HG02981 (cell line): ENCODE results near the gene CYP19A1.
"Not testable (repeated sequence)": the region's sequence is repeated elsewhere in the genome, so short reads cannot be mapped to it uniquely, and the experiment has no call there.

ENCODE experiments used
- ATAC-seq: cut with Tn5 transposase; IDR thresholded peaks from one replicate; pipeline ENCODE4 v1.9.1; 2021; ENCODE audit warnings: mild to moderate bottlenecking, moderate library complexity; ENCODE audit not compliant: unreplicated experiment

Gene CYP19A1

GRCh38 chr15:51302480-51302879 lies 35.9 kb downstream of the CYP19A1 start:
- ATAC-seq = no peak

GRCh38 chr15:51299187-51300015 lies 39.0 kb downstream of the CYP19A1 start:
- no peak for ATAC-seq

- ATAC-seq = no peak
Measured at GRCh38 chr15:51298620-51299019, 39.8 kb downstream of the CYP19A1 start.

GRCh38 chr15:51290720-51291119 lies 47.7 kb downstream of the CYP19A1 start:
- ATAC-seq = no peak

GRCh38 chr15:51289290-51289689 lies 49.1 kb downstream of the CYP19A1 start:
- ATAC-seq = no peak

GRCh38 chr15:51288143-51289065 lies 50.0 kb downstream of the CYP19A1 start:
- ATAC-seq = no peak

- no peak for ATAC-seq
Measured at GRCh38 chr15:51286816-51287215, 51.6 kb downstream of the CYP19A1 start.

- ATAC-seq = no peak
Measured at GRCh38 chr15:51285399-51285798, 53.0 kb downstream of the CYP19A1 start.

GRCh38 chr15:51284871-51285270 lies 53.5 kb downstream of the CYP19A1 start:
- ATAC-seq = no peak

GRCh38 chr15:51283026-51283425 lies 55.4 kb downstream of the CYP19A1 start:
- no peak for ATAC-seq

- ATAC-seq = not testable (repeated sequence)
Measured at GRCh38 chr15:51282241-51282640, 56.2 kb downstream of the CYP19A1 start.

GRCh38 chr15:51281368-51281967 lies 56.9 kb downstream of the CYP19A1 start:
- no peak for ATAC-seq

GRCh38 chr15:51280838-51281237 lies 57.6 kb downstream of the CYP19A1 start:
- ATAC-seq = no peak

GRCh38 chr15:51279391-51279790 lies 59.0 kb downstream of the CYP19A1 start:
- no peak for ATAC-seq

GRCh38 chr15:51277101-51277500 lies 61.3 kb downstream of the CYP19A1 start:
- no peak for ATAC-seq

GRCh38 chr15:51274956-51275355 lies 63.4 kb downstream of the CYP19A1 start:
- ATAC-seq = no peak

- ATAC-seq = no peak
Measured at GRCh38 chr15:51270706-51271105, 67.7 kb downstream of the CYP19A1 start.

GRCh38 chr15:51269496-51269895 lies 68.9 kb downstream of the CYP19A1 start:
- no peak for ATAC-seq

GRCh38 chr15:51267703-51268083 lies 70.7 kb downstream of the CYP19A1 start:
- ATAC-seq = no peak

- no peak for ATAC-seq
Measured at GRCh38 chr15:51267051-51267702, 71.2 kb downstream of the CYP19A1 start.

GRCh38 chr15:51266656-51267050 lies 71.7 kb downstream of the CYP19A1 start:
- ATAC-seq = no peak
